IMR-90 (cell line): ENCODE measurements around the gene STK40. TPM values are rescaled to one million over a fixed set of nuclear protein-coding genes. Genes with fewer than 3 reads are reported as not detected.

Experiments used
- ATAC-seq: fragments of 200-7000 bp; cut with Tn5 transposase; 2 replicates; pipeline ENCODE4 v1.9.1; 2020; ENCODE audit warnings: low read depth, mild to moderate bottlenecking, moderate library complexity
- BruUV-seq: library from RNA; stranded (reverse); fragments of 400-500 nt; replicated peaks from 2 replicates; lab custom pipeline; 2021; lab: Mats Ljungman, UMichigan
- CTCF ChIA-PET: fragments of 300-600 bp; formaldehyde crosslinking; extraction: SDS; loops from one replicate; lab custom pipeline; 2021; ENCODE audit warnings: antibody characterized with exemption; lab: Yijun Ruan, JAX
- POLR2A ChIA-PET: fragments of 300-600 bp; sonication (Branson Sonifier 250); formaldehyde crosslinking; loops from one replicate; lab custom pipeline; 2022; ENCODE audit warnings: antibody characterized with exemption; ENCODE audit not compliant: unreplicated experiment; lab: Charles Lee
- DNase-seq: peaks from one replicate; pipeline ENCODE4 v3.0.0; 2013
- H2AFZ ChIP-seq: replicated peaks from 2 replicates; pipeline ENCODE3; 2013; ENCODE audit warnings: low read length, mild to moderate bottlenecking; ENCODE audit not compliant: poor library complexity
- H2AK5ac ChIP-seq: 2 replicates; pipeline ENCODE4 v1.6.1; 2013; ENCODE audit warnings: low read depth, low read length, inconsistent platforms
- H2AK9ac ChIP-seq: replicated peaks from 2 replicates; pipeline ENCODE3; 2013; ENCODE audit warnings: mild to moderate bottlenecking, low read depth, low read length, moderate library complexity; ENCODE audit not compliant: poor library complexity
- H2BK120ac ChIP-seq: 2 replicates; pipeline ENCODE4 v1.6.1; 2013; ENCODE audit warnings: low read depth, low read length, inconsistent platforms
- H2BK15ac ChIP-seq: 3 replicates; pipeline ENCODE4 v1.6.1; 2013; ENCODE audit warnings: low read depth, low read length, inconsistent platforms
- H2BK20ac ChIP-seq: 2 replicates; pipeline ENCODE4 v1.6.1; 2013; ENCODE audit warnings: low read depth, mild to moderate bottlenecking, inconsistent platforms, low read length, moderate library complexity
- H2BK5ac ChIP-seq: 2 replicates; pipeline ENCODE4 v1.6.1; 2013; ENCODE audit warnings: mild to moderate bottlenecking, low read depth, low read length, inconsistent platforms; ENCODE audit not compliant: poor library complexity, severe bottlenecking
- H3K14ac ChIP-seq: replicated peaks from 2 replicates; pipeline ENCODE4 v1.6.1; 2013; ENCODE audit warnings: low read depth, low read length, inconsistent platforms
- H3K18ac ChIP-seq: 2 replicates; pipeline ENCODE4 v1.6.1; 2013; ENCODE audit warnings: low read depth, low read length, control low read depth
- H3K23ac ChIP-seq: 2 replicates; pipeline ENCODE4 v1.6.1; 2013; ENCODE audit warnings: low read depth, low read length, inconsistent platforms
- H3K27ac ChIP-seq: 2 replicates; pipeline ENCODE4 v1.5.1; 2013; ENCODE audit warnings: mild to moderate bottlenecking, control low read depth, low read length; ENCODE audit not compliant: insufficient read depth
- H3K27me3 ChIP-seq: 2 replicates; pipeline ENCODE4 v1.6.1; 2013; ENCODE audit warnings: low read length; ENCODE audit not compliant: control insufficient read depth, insufficient read depth
- H3K36me3 ChIP-seq: 2 replicates; pipeline ENCODE4 v1.6.1; 2013; ENCODE audit warnings: low read length, mixed read lengths; ENCODE audit not compliant: control insufficient read depth, insufficient read depth
- H3K4ac ChIP-seq: 2 replicates; pipeline ENCODE4 v1.6.1; 2013; ENCODE audit warnings: low read depth, low read length, inconsistent platforms
- H3K4me1 ChIP-seq: 2 replicates; pipeline ENCODE4 v1.6.1; 2013; ENCODE audit warnings: low read length, mixed read lengths; ENCODE audit not compliant: control insufficient read depth, insufficient read depth
- H3K4me2 ChIP-seq: 2 replicates; pipeline ENCODE4 v1.6.1; 2013; ENCODE audit warnings: low read depth, mild to moderate bottlenecking, control low read depth, low read length, moderate library complexity
- H3K4me3 ChIP-seq: 2 replicates; pipeline ENCODE4 v1.5.1; 2013; ENCODE audit warnings: low read depth, mild to moderate bottlenecking, control low read depth, low read length, moderate library complexity; ENCODE audit not compliant: insufficient read depth
- H3K56ac ChIP-seq: 2 replicates; pipeline ENCODE4 v1.6.1; 2013; ENCODE audit warnings: low read length, inconsistent platforms; ENCODE audit not compliant: insufficient read depth; ENCODE audit errors: extremely low read depth
- H3K79me1 ChIP-seq, 2 experiments: 2 replicates each; pipeline ENCODE4 v1.6.1; 2013; ENCODE audit warnings: low read length in 2 of 2, inconsistent platforms in 1 of 2, low read depth in 1 of 2
- H3K9ac ChIP-seq: 2 replicates; pipeline ENCODE4 v1.6.1; 2013; ENCODE audit warnings: low read depth, low read length, control low read depth
- H3K9me1 ChIP-seq: 2 replicates; pipeline ENCODE4 v1.6.1; 2013; ENCODE audit warnings: low read length, inconsistent platforms; ENCODE audit not compliant: insufficient read depth
- H3K9me3 ChIP-seq: 2 replicates; pipeline ENCODE4 v1.6.1; 2013; ENCODE audit warnings: low read length; ENCODE audit not compliant: control insufficient read depth, insufficient read depth
- H4K20me1 ChIP-seq: 2 replicates; pipeline ENCODE4 v1.6.1; 2013; ENCODE audit warnings: low read length, inconsistent platforms; ENCODE audit not compliant: insufficient read depth
- H4K5ac ChIP-seq: 2 replicates; pipeline ENCODE4 v1.6.1; 2013; ENCODE audit warnings: mild to moderate bottlenecking, low read depth, low read length, control low read depth
- H4K8ac ChIP-seq, 2 experiments: 2 replicates each; pipeline ENCODE4 v1.6.1; 2013; ENCODE audit warnings: low read depth in 2 of 2, low read length in 2 of 2, control low read depth in 1 of 2, inconsistent platforms in 1 of 2
- H4K91ac ChIP-seq: 2 replicates; pipeline ENCODE4 v1.6.1; 2013; ENCODE audit warnings: low read depth, low read length, inconsistent platforms; ENCODE audit not compliant: insufficient read depth
- MAFK ChIP-seq: IDR thresholded peaks from 2 replicates; pipeline ENCODE4 v1.6.1; 2012; ENCODE audit warnings: low read depth, low read length, improper control_type of control experiment
- WGBS, 2 experiments: methylation state at CpG; one replicate each; pipeline versions ENCODE4 v1.1.5 to v1.1.7; 2013; ENCODE audit warnings: missing lambda C conversion rate in 2 of 2; ENCODE audit not compliant: insufficient read length in 1 of 2; ENCODE audit errors: extremely low coverage in 2 of 2; 5-methylcytosine and 5-hydroxymethylcytosine counted together
- dilution Hi-C: fragments of 300-500 bp; cut with HindIII; formaldehyde crosslinking; loops from one replicate; pipeline ENCODE4 v1.14.3; 2018; ENCODE audit warnings: low sequenced_read_pairs; ENCODE audit not compliant: unreplicated experiment
- in situ Hi-C: fragments of 300-500 bp; cut with MboI; formaldehyde crosslinking; loops from 3 replicates; pipeline ENCODE4 v1.14.3; 2019; ENCODE audit warnings: low sequenced_read_pairs, inconsistent platforms, mixed read lengths
- intact Hi-C: fragments of 100-400 bp; cut with micrococcal nuclease; formaldehyde crosslinking; loops from 2 replicates; pipeline ENCODE4 v1.10.0; 2022
- polyA plus RNA-seq, 3 experiments: library from polyadenylated mRNA; depleted of rRNA; stranded (reverse); fragments of >200 nt; gene quantifications; 2 replicates each; pipeline ENCODE4 v1.2.3, GENCODE V29; 2012; ENCODE audit warnings: low replicate concordance in 1 of 3
- total RNA-seq: library from RNA; depleted of rRNA; stranded (reverse); fragments of >200 nt; gene quantifications from 2 replicates; pipeline ENCODE4 v1.2.3, GENCODE V29; 2012
- TF ChIP-seq, protein P1 (sequence below): conservative IDR thresholded peaks from 2 replicates; pipeline ENCODE4 v1.5.1; 2012; ENCODE audit warnings: mild to moderate bottlenecking, low read depth, low read length, improper control_type of control experiment

STK40 gene
- total and polyA plus RNA-seq, 2 of the 4 experiments (the other 2 are of a cell fraction): 16.0 to 29.9 TPM

DNA sequence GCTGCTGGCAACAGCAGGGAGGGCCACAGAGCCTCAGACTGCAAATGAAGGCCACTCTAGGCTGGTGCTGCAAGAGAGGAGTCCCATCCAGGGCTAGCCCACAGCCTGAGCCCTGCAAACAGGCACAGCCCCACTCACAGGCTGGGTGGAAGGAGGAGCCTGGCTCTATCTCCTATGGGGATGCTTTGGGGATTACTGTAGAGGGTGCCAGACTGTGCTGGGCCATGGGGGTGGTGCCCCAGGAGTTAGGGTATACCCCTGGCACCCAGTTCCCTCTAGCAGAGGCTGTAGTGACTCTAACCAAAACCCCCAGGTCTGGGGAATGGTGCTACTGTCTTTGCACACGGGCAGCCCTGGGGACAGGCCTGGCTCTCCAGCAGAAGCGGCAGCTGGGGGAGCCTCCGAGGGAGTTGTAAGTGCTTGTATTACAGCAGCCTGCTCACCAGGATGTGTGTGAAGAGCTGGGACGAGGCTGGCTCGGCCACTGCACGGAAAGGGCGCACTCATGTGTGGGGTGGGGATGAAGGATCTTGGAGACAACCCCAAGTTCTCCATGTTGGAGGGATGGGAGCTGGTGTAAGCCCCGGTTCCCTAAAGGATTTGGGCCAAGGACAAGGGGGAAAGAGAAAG is 38.9 kb downstream of the STK40 start:
- POLR2A ChIA-PET: no interaction called here
- Histone ChIP-seq H3K4me2 (no peak overlapping the region), H4K8ac (no peak overlapping the region), H3K56ac (no peak overlapping the region), H4K5ac (no peak overlapping the region), H2AK5ac (no peak overlapping the region), H3K14ac (no peak overlapping the region), H3K27ac (no peak overlapping the region), H4K91ac (no peak overlapping the region), H3K4me1 (peaks cover 38% of the 10 kb centered on the region), H3K27me3 (no peaks in the 10 kb centered on the region), H3K23ac (no peak overlapping the region), H4K20me1 (no peaks in the 10 kb centered on the region), H3K18ac (no peak overlapping the region), H3K79me1 (peaks cover 13 to 65% of the 10 kb centered on the region in 2 experiments; a peak in 3 of 4 replicates), H3K4ac (no peak overlapping the region), H2AK9ac (peak overlapping the region; percentile 21), H3K9me1 (peaks cover 28% of the 10 kb centered on the region), H3K4me3 (no peak overlapping the region), H2BK20ac (no peak overlapping the region), H2AFZ (no peak overlapping the region), H2BK120ac (no peak overlapping the region), H3K9ac (no peak overlapping the region), H2BK15ac (no peak overlapping the region), H2BK5ac (no peak overlapping the region), H3K9me3 (no peaks in the 10 kb centered on the region), H3K36me3 (peaks cover 58% of the 10 kb centered on the region)
- TF ChIP-seq MAFK: no peak
- TF ChIP-seq, protein P1, sequence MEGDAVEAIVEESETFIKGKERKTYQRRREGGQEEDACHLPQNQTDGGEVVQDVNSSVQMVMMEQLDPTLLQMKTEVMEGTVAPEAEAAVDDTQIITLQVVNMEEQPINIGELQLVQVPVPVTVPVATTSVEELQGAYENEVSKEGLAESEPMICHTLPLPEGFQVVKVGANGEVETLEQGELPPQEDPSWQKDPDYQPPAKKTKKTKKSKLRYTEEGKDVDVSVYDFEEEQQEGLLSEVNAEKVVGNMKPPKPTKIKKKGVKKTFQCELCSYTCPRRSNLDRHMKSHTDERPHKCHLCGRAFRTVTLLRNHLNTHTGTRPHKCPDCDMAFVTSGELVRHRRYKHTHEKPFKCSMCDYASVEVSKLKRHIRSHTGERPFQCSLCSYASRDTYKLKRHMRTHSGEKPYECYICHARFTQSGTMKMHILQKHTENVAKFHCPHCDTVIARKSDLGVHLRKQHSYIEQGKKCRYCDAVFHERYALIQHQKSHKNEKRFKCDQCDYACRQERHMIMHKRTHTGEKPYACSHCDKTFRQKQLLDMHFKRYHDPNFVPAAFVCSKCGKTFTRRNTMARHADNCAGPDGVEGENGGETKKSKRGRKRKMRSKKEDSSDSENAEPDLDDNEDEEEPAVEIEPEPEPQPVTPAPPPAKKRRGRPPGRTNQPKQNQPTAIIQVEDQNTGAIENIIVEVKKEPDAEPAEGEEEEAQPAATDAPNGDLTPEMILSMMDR: no peak
- CTCF ChIA-PET: no interaction called here
- no TSS peak for BruUV-seq
- intact Hi-C loops (no loop called here), dilution Hi-C loops (no loop called here), in situ Hi-C loops (no loop called here)
- ATAC-seq (no peak), DNase-seq (no peak)
- 100% methylated on average over 2 of the region's 8 CpGs; no CpG with 5 or more reads in 1 of the 2 experiments for WGBS, 2 experiments
